GM12864 (cell line): ENCODE results near the gene NR5A2.
A peak's percentile ranks its signal among the peaks of the same experiment; 100 is the strongest.

Source experiments
- DNase-seq: peaks from one replicate; pipeline ENCODE4 v3.0.0-alpha.2; 2011; ENCODE audit warnings: low read depth
- H3K4me3 ChIP-seq: 2 replicates; pipeline ENCODE4 v1.5.1; 2011; ENCODE audit warnings: mild to moderate bottlenecking, low read depth, low read length, control low read depth
- TF ChIP-seq, protein P1 (sequence below): IDR thresholded peaks from 2 replicates; pipeline ENCODE4 v1.5.1; 2011; ENCODE audit warnings: low read depth, mild to moderate bottlenecking, moderate library complexity, low read length, control low read depth, inconsistent platforms; ENCODE audit errors: missing control alignments

NR5A2 gene

GRCh38 chr1:200154069-200154767 lies 126.7 kb downstream of the NR5A2 start:
- no peak overlapping the region for H3K4me3 ChIP-seq
- DNase-seq: peak; percentile 70
- TF ChIP-seq, protein P1, sequence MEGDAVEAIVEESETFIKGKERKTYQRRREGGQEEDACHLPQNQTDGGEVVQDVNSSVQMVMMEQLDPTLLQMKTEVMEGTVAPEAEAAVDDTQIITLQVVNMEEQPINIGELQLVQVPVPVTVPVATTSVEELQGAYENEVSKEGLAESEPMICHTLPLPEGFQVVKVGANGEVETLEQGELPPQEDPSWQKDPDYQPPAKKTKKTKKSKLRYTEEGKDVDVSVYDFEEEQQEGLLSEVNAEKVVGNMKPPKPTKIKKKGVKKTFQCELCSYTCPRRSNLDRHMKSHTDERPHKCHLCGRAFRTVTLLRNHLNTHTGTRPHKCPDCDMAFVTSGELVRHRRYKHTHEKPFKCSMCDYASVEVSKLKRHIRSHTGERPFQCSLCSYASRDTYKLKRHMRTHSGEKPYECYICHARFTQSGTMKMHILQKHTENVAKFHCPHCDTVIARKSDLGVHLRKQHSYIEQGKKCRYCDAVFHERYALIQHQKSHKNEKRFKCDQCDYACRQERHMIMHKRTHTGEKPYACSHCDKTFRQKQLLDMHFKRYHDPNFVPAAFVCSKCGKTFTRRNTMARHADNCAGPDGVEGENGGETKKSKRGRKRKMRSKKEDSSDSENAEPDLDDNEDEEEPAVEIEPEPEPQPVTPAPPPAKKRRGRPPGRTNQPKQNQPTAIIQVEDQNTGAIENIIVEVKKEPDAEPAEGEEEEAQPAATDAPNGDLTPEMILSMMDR: no peak

DNA sequence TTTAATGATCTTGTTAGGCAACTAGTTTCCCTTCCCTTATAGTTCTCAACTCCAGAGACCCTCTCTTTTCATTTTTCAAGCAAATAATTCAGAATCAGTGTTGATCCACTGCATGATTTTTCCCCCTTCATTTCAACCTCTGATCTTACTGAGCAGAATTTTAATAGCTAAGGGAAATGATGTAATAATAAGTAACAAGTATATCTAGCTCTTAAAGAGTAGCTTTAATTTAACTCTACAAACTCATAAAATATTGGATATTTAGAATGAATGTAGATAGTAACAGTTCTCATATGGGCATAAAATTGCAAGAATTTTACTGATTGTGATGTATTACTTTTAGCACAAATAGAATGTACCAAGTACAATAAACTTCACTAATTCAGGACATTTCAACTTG lies 130.2 kb downstream of the NR5A2 start:
- DNase-seq: no peak
- TF ChIP-seq, protein P1: no peak
- no peak overlapping the region for H3K4me3 ChIP-seq

DNA sequence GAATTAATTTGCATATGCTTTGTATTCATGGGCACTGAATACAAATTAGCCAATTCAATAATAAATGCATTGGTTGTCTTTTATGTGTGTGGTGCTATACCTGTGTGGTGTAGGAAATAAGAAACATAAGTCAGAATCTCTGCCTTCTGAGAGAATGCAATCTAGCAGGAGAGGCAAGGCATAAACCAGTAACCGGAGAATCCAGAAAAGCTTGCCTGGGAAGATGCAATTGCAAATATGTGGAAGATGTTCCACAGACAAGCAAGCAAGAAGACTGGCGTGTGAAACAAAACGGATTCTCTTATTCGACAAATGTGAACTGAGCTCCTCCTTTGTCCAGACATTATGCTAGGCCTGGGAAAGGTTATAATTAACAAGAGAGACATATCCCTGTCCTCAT lies 134.3 kb downstream of the NR5A2 start:
- H3K4me3 ChIP-seq: no peak overlapping the region
- TF ChIP-seq, protein P1: no peak
- DNase-seq: no peak

GRCh38 chr1:200162258-200162657 lies 134.7 kb downstream of the NR5A2 start:
- DNase-seq: no peak
- TF ChIP-seq, protein P1: no peak
- no peak overlapping the region for H3K4me3 ChIP-seq

- H3K4me3 ChIP-seq: no peak overlapping the region
- DNase-seq: no peak
- TF ChIP-seq, protein P1: no peak
These were observed 135.4 kb downstream of the NR5A2 start for GRCh38 chr1:200162877-200163276.

DNA sequence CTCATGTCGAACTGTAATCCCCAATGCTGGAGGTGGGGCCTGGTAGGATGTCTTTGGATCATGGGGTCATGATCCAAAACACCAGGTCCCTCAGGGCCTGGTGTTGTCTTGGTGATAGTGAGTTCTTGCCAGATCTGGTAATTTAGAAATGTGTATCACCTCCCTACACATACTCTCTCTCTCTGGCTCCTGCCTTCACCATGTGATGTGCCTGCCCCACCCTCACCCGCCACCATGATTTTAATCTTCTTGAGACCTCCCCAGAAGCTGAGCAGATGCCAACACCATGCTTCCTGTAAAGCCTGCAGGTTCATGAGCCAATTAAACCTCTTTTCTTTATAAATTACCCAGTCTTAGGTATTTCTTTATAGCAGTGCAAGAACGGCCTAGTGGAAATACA lies 136.4 kb downstream of the NR5A2 start:
- no peak overlapping the region for H3K4me3 ChIP-seq
- TF ChIP-seq, protein P1: no peak
- DNase-seq: no peak
